Right renal cortex interstitium (tissue), 3 donors: ENCODE data around the gene GCH1. TPM values are rescaled to one million over a fixed set of nuclear protein-coding genes. Genes with fewer than 3 reads are reported as not detected.

Source experiments
- DNase-seq, 3 donors: peaks; one replicate each; pipeline ENCODE4 v3.0.0-alpha.2; 2013; ENCODE audit warnings: low read depth in 3 of 3, low spot score in 2 of 3
- polyA plus RNA-seq, 3 donors: library from polyadenylated mRNA; unstranded; fragments of 120-200 nt; gene quantifications; one replicate each; pipeline ENCODE4 v1.2.1, GENCODE V29; 2013; ENCODE audit not compliant: insufficient read length in 3 of 3

Gene GCH1
- polyA plus RNA-seq, 3 donors, result 8.4 to 10.7 (median 9.3) TPM

DNA sequence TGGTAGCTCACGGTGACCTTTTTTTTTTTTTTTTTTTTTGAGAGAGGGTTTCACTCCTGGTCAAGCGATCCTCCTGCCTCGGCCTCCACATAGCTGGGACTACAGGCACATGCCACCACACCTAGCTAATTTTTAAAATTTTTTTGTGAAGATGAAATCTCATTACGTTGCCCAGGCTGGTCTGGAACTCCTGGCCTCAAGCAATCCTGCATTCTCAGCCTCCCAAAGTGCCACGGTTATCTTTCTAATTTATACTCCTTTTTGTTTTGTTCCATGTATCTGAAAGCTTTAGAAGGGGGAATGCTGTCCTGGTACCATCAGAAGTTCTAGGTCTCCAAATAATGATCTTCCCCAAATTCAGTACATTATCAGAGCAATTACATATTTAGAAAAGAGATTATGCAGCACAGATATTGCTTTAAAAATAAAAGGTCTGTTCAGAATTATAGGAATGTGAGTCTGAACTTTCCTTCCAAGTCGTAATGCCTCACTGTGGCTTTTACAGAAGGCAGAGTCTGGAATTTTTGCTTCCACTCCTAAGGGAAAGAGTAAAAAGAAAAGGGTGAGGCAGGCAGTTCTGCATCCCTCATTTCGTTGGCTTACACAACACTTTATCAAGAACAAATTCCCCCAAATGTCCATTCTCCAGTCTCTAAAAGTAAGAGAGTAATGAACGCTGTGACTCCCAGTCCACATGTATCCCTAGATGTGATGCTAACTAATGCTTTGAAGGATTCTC is 73.0 kb downstream of the GCH1 start:
- DNase-seq, result no peak

DNA sequence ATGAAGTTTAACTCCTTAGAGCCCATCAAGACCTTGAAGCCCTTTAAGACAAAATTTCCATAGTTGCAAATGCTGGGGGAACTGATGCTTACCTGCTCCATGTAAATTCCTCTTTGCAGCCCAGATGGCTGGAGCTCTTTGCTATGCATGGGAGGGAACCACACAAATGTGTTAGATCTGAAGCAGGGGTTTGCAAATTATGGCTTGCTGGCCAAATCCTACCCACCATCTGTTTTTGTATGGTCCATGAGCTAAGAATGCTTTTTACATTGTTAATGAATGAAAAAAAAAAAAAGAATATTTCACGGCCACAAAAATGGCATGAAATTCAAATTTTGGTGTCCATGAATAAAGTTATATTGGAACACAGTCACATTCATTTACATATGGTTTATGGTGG is 74.6 kb downstream of the GCH1 start:
- DNase-seq, result no peak

DNA sequence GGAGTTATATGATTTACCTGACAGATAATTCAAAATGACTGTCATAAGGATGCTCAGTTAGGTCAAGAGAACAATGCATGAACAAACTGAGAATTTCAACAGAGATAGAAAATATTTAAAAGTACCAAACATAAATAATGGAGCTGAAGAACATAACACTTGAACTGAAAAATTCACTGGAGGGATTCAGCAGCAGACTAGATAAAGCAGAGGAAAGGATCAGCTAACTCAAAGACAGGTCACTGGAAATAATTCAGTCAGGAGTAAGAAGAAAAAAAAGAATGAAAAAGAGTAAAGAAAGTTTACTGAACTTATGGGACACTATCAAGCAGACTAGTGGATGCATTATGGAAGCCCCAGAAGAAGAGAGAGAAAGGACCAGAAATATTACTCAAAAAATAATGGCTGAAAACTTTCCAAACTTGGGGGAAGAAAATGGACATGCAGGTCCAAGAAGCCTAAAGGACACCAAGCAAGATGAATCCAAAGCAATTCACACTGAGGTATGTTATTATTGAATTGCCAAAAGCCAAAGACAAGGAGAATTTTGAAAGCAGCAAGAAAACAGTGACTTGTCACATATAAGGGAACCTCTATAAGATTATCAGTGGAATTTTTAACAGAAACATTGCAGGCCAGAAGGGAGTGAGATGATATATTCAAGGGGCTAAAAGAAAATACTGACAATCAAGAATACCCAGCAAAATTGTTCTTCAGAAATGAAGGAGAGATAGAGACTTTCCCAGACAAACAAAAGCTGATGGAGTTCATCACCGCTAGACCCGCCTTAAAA is 78.7 kb downstream of the GCH1 start:
- DNase-seq, result no peak

DNA sequence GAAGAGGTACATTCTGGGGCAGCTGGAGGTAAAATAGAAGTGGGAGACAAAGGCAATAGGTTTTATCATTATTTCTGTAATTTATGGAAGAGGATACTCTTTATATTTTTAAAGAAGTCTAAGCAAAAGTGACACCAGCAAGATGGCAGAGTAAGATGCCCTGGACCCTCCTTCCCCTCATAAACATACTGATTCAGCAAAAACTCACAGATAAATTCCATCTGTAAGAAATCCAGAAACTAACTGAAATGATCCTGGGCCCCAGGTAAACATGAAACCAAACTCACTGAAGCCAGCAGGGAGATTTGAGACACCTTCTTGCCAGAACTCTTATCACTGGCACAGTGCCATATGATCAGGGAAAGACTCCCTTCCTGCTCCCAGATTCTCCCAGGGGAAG is 79.9 kb downstream of the GCH1 start:
- DNase-seq, result no peak

DNA sequence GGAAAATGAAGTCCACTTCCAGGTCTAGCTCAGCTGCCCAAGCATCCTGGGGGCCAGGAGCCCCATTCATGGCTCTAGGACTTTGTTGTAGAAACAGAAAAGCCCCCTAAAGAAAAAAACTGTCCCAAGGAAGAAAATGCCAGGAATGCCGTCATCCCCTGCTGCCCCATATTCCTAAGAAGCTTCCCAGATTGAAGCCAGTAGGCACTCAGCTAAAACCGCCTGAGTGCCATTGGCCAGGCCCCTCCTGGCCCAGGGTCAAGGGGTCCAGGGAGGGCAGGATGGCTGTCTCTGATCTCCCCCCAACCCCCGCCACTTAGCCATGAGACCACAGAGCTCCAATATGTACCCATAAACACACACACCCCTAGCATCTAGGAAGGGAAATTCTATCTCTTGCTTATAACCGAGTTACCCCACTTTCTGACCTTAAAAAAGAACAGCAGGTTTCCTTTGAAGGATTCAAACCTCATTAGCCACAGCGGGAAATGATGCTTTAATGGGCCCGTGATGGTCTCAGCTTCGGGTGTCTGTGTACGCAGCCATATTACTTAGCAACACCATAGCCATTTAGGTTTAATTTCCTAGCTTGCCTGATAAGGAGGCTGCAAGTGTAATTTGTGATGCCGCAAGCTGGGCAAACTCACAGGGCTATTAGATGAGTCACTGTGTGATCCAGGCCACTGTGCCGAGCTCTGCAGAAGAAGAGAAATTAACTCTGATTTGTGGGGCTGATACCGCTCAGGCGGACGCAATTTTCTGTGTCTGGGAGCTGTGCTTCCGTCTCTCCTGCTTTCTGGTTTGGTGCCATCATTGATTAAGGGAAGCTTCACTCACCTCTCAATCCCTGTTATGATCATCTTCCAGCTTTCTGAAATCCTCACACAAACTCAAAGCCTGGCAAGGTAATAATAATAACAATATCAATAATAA is 84.2 kb downstream of the GCH1 start:
- DNase-seq, result no peak

DNA sequence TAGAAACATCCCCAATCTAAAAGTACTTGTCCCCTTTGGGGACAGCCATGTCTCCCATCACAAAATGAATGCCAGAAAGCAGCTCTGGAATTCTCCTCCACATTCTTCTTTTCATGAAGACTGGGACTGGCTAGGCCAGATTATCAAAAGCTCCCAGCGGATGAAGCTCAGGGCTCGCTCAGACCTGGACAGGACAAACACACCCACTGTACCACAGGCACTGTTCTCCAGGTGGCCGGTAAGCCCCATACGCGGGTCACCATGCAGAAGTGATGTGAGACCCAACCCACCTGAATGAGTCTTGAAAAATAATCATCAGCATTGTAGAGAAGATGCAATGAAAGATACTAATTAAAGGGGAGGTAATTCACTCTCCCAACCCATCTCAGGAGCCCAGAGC is 85.1 kb downstream of the GCH1 start:
- no peak for DNase-seq

DNA sequence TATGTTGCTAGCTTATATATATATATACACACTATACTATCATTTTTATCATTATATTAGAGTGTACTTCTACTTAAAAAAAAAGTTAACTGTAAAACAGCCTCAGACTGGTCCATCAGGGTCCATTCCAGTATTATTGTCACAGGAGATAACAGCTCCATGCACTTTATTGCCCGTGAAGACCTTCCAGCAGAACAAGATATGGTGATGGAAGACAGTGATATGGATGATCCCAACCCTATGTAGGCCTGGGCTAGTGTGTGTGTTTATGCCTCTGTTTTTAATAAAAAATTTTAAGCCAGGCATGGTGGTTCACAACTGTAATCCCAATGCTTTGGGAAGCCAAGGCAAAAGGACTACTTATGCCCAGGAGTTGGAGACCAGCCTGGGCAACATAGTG is 86.2 kb downstream of the GCH1 start:
- DNase-seq, result no peak

DNA sequence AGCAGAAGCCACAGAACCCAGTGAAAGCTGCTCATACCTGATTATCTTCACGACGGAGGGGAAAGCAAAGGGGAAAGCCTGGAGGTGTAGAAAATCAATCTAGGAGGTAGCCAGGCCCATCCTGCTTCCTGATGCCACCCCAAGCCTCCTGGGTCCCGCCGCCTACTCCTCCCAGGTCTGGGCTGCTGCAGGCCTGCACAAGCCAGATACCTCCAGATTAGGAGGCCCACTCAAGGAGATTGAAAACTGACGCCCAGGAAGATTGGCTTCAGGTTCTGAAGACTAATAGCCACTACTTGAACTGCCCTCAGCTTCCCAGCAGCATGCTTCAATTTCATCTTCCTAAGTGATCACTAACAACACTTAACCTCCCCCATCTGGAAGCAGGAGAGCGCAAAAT is 87.1 kb downstream of the GCH1 start:
- DNase-seq, result no peak

DNA sequence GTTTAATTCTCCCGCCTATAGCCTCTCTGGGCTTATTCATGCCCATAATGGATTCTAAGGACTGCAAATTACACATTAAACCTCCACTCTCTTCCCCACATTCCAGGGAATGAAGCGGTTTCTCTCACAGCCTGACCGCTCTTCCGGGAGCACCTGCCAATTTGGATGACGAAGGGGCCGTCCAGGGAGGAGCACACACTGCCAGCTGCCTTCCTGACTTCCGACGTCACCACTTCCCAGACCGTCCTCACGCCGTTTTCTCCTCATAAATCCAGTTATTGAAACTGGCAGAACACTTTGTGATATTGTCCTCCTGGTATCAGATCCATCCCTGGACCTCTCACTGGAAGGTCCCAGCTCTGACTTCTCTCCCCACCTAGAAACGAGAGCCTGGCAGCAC is 87.6 kb downstream of the GCH1 start:
- no peak for DNase-seq

DNA sequence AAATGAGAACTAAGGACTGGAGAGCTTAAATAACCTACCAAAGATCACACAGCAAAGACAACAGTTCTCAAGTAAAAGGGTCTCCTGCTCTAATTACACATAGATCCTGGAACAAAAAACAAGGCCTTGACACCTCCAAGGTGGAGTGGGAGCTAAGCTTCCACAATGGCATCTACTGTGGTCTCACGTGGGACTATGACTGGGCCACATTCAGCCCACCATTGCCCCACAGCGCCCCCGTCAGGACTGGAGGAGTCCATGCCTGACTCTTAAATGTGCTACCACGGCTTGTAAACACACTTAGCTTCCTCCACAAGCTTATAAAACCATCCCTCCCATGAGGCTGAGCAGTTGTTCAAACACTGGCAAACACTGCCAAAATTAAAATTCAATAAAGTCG is 88.5 kb downstream of the GCH1 start:
- DNase-seq, result no peak

DNA sequence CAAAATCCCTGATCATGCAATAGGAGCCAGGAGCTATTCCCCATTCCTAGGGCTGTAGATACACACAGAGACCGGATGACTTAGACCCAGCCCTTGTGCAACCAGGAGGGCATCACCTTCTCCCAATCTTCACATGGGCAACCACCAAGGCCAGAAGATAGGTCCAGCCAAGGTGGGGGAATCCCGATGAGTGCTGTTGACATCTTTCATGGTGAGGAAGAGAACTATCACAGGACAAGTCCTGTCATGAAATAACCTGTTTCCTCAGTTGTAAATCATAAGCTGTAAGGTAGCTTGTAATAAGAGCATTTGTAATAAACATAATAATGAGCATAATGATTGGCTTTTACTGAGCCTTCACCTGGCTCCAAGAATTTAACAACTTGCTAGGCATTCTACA is 89.5 kb downstream of the GCH1 start:
- no peak for DNase-seq

DNA sequence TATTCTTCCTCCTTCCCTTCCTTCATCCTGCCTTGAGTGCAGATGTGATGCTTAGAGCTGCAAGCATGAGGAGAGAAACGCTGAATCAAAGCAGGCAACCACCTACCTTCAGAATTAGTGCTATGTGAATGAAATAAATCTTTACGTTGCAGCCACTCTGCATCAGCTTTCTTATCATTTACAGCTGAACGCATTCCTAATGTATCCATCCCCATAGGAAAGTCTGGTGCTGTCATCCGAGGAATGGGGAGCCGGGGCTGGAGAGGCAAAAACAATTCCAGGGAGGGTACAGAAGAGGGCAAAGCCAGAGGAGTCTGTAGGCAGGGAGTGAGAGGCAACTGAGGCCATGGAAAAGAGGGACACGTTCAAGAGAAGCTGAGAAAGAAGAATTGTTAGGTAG is 90.0 kb downstream of the GCH1 start:
- no peak for DNase-seq

DNA sequence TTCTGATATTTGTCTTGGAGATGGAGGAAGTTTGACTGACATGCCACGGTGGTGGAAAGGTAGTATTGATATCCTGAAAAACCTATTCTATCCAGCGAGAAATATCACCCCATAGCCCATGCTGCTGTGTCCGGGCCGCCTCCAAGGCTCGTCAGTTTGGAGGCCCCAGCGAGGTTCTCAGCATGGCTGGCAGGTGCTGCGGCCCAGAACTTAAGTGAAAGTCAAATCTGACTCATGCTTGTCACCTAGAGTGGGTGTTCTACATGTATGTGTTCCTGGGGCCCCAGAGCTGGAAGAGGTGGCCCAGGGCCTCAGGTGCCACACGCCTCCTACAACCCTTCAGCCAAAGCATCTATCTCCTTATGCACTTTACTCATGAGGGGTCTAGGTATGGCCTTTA is 92.9 kb downstream of the GCH1 start:
- DNase-seq, result no peak

DNA sequence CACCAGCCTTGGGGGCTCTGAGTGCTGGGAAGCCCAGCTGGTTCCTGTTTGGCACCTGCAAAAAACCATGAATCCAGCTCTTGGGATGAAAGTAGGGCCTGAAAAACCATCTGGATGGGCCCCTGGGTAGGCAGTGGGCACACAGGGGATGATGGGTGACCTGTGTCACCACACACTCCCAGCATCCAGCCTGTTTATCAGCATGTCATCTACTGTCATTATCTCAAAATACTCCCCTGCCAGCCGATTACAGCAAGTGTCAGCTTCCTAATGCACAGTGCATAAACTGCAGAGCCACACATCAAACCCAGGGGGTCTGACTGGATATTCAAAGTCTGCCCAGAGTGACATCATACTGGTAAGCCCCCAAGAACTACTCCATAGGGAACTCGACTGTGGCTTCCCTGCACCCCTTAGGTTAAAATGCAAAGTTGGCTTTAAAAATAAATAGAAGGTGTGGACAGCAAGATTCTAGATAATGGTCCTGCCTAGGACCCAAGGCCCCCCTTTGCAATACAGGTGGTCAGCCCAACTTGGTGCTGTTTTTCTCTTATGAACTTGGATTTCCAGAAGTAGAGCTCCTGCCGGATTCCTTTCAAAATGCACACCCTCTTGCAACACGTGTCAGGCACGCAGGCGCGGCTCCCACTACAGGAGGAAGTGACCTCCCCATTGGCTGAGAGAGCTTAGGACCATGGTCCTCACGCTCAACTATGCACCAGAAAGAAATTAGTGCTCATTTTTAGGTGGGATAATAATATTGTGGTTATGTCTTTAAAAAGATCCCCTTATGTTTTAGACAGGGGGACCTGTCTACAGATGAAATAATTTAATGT is 94.1 kb downstream of the GCH1 start:
- DNase-seq, result no peak

DNA sequence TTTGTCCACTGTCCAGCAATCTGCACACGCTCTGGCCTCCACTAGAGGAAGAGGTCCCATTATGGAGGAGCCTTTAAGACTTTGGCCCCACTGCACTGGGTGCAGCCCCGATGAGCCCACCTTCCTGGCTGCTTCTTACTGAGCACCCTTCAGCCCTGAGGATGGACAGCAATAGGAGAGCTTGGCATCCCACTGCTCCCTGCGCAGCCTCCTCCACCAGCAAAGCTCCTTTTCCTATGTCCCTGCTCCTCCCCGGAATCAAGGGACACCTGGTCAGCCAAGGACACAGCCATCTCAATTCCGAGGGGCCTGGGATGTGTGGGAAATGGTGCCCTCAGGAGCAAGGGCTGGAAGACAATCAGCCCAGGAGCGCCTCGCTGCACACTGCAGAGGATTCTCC is 94.7 kb downstream of the GCH1 start:
- no peak for DNase-seq

DNA sequence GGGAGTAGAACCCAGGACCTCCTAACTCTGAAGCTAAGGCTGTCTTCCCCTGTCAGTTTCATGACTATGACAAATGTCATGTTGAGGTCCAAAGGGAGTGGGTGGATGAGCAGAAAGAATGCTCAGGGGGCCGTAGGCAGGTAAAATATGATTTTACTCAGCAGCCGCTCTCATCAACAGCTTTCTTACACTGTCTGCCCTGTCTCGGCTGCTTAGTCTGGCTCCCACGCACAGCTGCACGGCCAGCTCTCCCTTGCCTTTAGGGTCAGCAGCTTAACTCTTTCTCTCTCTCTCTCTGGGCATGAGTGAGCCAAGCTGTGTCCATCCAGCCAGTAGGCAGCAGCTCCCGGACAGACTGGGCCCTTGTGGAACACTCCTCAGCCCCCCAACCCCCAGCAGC is 95.2 kb downstream of the GCH1 start:
- DNase-seq, result no peak

DNA sequence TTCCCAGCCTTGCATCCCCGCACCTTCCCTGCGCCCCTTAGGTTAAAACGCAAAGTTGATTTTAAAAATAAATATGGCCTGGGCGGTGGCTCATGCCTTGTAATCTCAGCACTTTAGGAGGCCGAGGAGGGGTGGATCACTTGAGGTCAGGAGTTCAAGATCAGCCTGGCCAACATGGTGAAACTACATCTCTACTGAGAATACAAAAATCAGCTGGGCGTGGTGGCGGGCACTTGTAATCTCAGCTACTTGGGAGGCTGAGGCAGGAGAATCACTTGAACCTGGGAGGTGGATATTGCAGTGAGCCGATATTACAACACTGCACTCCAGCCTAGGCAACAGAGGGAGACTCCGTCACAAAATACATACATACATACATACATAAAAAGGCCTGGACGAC is 96.0 kb downstream of the GCH1 start:
- no peak for DNase-seq

DNA sequence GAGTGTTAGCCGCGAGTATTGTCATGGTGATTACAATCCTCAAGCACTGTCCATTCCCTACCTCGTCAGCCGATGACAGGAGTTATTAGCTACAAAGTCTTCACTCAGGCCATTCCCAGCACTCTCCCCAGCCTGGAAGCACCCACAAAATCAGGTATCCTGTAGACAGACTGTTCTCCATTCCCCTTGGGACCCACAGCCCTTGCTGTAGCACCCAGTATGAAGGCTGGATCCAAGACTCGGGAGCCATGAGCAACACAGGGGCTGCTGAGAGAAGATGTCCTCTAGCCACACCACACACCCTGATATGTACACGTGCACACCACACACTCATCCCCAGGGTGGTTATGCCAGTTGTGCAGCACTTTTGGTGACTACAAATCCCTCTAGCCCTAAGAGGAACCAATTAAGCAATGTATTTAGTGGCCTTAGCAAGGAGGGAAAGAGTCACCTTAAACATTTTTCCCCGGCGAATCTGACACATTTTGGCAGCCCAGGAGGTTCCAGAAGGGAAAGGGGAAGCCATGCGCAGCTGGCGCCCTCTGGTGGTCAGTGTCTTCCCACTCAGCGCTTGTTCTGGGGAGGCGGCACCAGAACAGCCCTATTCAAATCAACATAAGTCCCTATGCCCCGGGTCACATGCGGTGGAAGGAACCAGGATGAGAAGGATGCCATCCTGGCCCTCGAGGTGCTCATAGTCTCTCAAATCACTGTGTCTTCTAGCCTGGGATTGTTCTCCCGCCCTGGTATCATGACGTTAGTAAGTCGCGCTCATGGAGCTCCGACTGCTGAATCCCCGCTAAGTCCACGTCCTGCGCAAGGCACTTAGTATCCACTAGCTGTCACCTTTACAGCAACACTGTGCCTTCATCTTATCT is 96.9 kb downstream of the GCH1 start:
- DNase-seq, result peak; percentile 55 to 71 (median 62)

DNA sequence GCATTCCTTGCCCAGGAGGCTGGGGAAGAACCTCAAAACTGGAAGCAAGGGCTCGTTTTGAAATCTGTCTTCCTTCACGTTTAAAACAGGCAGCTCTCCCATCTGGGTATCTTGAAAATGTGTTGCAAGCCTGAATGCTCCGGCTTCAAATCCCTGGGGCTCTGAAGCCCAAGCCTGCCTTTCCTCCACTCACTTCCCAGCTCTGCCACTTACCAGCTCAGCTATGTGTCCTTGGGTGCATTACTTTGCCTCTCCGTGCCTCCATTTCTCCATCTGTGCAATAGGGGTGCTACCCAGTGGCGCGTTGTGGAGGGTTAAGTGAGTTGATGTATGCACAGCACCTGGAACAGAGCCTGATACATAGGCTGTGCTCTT is 97.6 kb downstream of the GCH1 start:
- DNase-seq, result no peak
